HG03565 (cell line): ENCODE measurements around the gene GRAMD1B.

ENCODE experiments used
- ATAC-seq: cut with Tn5 transposase; IDR thresholded peaks from one replicate; pipeline ENCODE4 v1.9.1; 2021; ENCODE audit warnings: mild to moderate bottlenecking, moderate library complexity; ENCODE audit not compliant: unreplicated experiment

Gene GRAMD1B

GRCh38 chr11:123584737-123585136, 154.7 kb downstream of the GRAMD1B start:
- ATAC-seq = no peak

GRCh38 chr11:123585206-123585605, 155.1 kb downstream of the GRAMD1B start:
- no peak for ATAC-seq

GRCh38 chr11:123585706-123586105, 155.6 kb downstream of the GRAMD1B start:
- ATAC-seq = no peak

GRCh38 chr11:123586568-123586967, 156.5 kb downstream of the GRAMD1B start:
- no peak for ATAC-seq

- ATAC-seq = no peak
Measured at GRCh38 chr11:123587044-123587443, 157.0 kb downstream of the GRAMD1B start.

- ATAC-seq = no peak
Measured at GRCh38 chr11:123587559-123587958, 157.5 kb downstream of the GRAMD1B start.

GRCh38 chr11:123588117-123588863, 158.2 kb downstream of the GRAMD1B start:
- ATAC-seq = no peak

- no peak for ATAC-seq
Measured at GRCh38 chr11:123588864-123589262, 158.8 kb downstream of the GRAMD1B start.

- no peak for ATAC-seq
Measured at GRCh38 chr11:123590296-123590912, 160.3 kb downstream of the GRAMD1B start.

- no peak for ATAC-seq
Measured at GRCh38 chr11:123593570-123593969, 163.5 kb downstream of the GRAMD1B start.

GRCh38 chr11:123594188-123594901, 164.3 kb downstream of the GRAMD1B start:
- no peak for ATAC-seq

- no peak for ATAC-seq
Measured at GRCh38 chr11:123594921-123595320, 164.9 kb downstream of the GRAMD1B start.

- no peak for ATAC-seq
Measured at GRCh38 chr11:123597859-123598258, 167.8 kb downstream of the GRAMD1B start.

- ATAC-seq = no peak
Measured at GRCh38 chr11:123601136-123601535, 171.1 kb downstream of the GRAMD1B start.

- ATAC-seq = no peak
Measured at GRCh38 chr11:123601743-123602142, 171.7 kb downstream of the GRAMD1B start.

GRCh38 chr11:123603666-123604065, 173.6 kb downstream of the GRAMD1B start:
- no peak for ATAC-seq

- no peak for ATAC-seq
Measured at GRCh38 chr11:123607781-123608180, 177.7 kb downstream of the GRAMD1B start.

GRCh38 chr11:123608371-123608770, 178.3 kb downstream of the GRAMD1B start:
- ATAC-seq = no peak

GRCh38 chr11:123608945-123609344, 178.9 kb downstream of the GRAMD1B start:
- ATAC-seq = no peak

GRCh38 chr11:123611698-123612097, 181.6 kb downstream of the GRAMD1B start:
- no peak for ATAC-seq

GRCh38 chr11:123616505-123617198, 186.6 kb downstream of the GRAMD1B start:
- ATAC-seq = no peak
